Upper lobe of right lung (tissue), 1 donor: ENCODE results near the gene CDKL4. TPM values are rescaled to one million over a fixed set of nuclear protein-coding genes. Genes with fewer than 3 reads are reported as not detected.

Experiments
- ATAC-seq: fragments of 200-7000 bp; cut with Tn5 transposase; one replicate; pipeline ENCODE4 v1.9.1; 2020; ENCODE audit warnings: mild to moderate bottlenecking, moderate library complexity
- DNase-seq: peaks from one replicate; pipeline ENCODE4 v3.0.0-alpha.2; 2020
- H3K27ac ChIP-seq: fragments of 200-600 bp; one replicate; pipeline ENCODE4 v1.8.0; 2022
- H3K27me3 ChIP-seq: fragments of 200-600 bp; one replicate; pipeline ENCODE4 v1.8.0; 2022; ENCODE audit warnings: mild to moderate bottlenecking
- H3K36me3 ChIP-seq: fragments of 200-600 bp; one replicate; pipeline ENCODE4 v1.8.0; 2022
- H3K4me1 ChIP-seq: fragments of 200-600 bp; one replicate; pipeline ENCODE4 v1.8.0; 2022
- H3K4me3 ChIP-seq: fragments of 200-600 bp; one replicate; pipeline ENCODE4 v1.8.0; 2022; ENCODE audit warnings: mild to moderate bottlenecking
- H3K9me3 ChIP-seq: fragments of 200-600 bp; one replicate; pipeline ENCODE4 v1.8.0; 2022
- CTCF ChIP-seq: fragments of 200-600 bp; IDR thresholded peaks from one replicate; pipeline ENCODE4 v1.8.0; 2022; ENCODE audit warnings: antibody characterized with exemption
- intact Hi-C: fragments of 100-400 bp; cut with DNase I; formaldehyde crosslinking; loops from one replicate; pipeline ENCODE4 v1.11.0; 2022
- total RNA-seq: library from RNA; stranded (reverse); fragmentation: NEBNext Ultra II Directional; extraction: Animal tissue kit (Norgen Biotek cat#: 25700); gene quantifications from one replicate; pipeline ENCODE4 v1.2.1, GENCODE V29; 2021
- donor health status: DM: no; HTN: yes; CAD: no; lungs with severe emphysema.

The CDKL4 gene
- total RNA-seq, 1 donor from 2014 or later = 2.1 TPM

DNA sequence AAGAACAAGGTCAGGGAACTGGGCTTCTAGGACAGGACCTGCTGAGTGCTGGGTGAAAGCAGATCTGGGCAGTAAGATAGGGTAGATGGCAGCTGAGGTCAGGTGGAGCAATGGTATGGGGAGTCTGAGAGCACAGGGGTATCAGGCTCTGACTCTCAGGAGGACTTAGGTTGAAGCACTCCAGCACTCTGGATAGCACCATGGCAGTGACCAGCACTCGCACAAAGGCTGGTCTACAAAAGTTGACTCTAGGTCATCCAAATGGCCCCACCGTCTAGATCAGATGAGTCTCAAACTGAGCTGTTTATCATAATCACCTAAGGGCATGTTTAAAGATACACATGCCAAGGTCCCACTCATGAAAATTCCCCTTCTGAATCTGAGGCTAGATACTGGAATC, 60.1 kb downstream of the CDKL4 start:
- Histone ChIP-seq H3K36me3 (no peaks in the 10 kb centered on the region), H3K4me1 (no peaks in the 10 kb centered on the region), H3K27me3 (no peaks in the 10 kb centered on the region), H3K9me3 (no peaks in the 10 kb centered on the region), H3K27ac (no peak overlapping the region), H3K4me3 (no peak overlapping the region)
- ATAC-seq (no peak), DNase-seq (no peak)
- intact Hi-C loops = no loop called here
- TF ChIP-seq CTCF = no peak

- H3K27me3 ChIP-seq = no peaks in the 10 kb centered on the region
- H3K9me3 ChIP-seq = no peaks in the 10 kb centered on the region
- ATAC-seq (no peak), DNase-seq (no peak)
- intact Hi-C loops = no loop called here
- H3K4me3 ChIP-seq = no peak overlapping the region
- H3K4me1 ChIP-seq = no peaks in the 10 kb centered on the region
- no peak overlapping the region for H3K27ac ChIP-seq
- H3K36me3 ChIP-seq = no peaks in the 10 kb centered on the region
- TF ChIP-seq CTCF = no peak
These were observed 62.5 kb downstream of the CDKL4 start for GRCh38 chr2:39181297-39181696.

- no peak overlapping the region for H3K4me3 ChIP-seq
- H3K9me3 ChIP-seq = no peaks in the 10 kb centered on the region
- H3K36me3 ChIP-seq = no peaks in the 10 kb centered on the region
- ATAC-seq = no peak
- intact Hi-C loops = no loop called here
- H3K27ac ChIP-seq = no peak overlapping the region
- TF ChIP-seq CTCF = no peak
- no peaks in the 10 kb centered on the region for H3K27me3 ChIP-seq
- no peaks in the 10 kb centered on the region for H3K4me1 ChIP-seq
- no peak for DNase-seq
These were observed 63.5 kb downstream of the CDKL4 start for GRCh38 chr2:39179974-39180960.

DNA sequence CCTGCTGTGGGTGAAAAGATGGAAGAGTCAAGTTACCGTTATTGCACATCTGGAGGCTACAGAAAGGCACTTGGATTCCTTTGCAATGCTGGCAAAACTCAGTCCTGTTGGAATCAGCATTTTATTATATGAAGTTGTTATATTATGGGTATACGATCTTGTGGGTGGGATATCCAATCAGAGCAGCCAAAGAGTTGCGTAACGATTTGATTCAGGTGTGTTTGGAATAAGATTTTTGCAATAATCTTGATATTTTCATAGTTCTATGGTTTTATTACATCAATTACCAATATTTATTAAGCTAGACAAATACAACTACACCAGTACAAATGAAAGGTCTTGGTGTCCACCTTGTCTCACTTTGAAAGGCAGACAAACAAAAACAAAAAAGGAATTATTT, 65.0 kb downstream of the CDKL4 start:
- intact Hi-C loops = no loop called here
- no peak for TF ChIP-seq CTCF
- H3K9me3 ChIP-seq = no peaks in the 10 kb centered on the region
- DNase-seq (no peak), ATAC-seq (no peak)
- H3K27me3 ChIP-seq = no peaks in the 10 kb centered on the region
- no peak overlapping the region for H3K27ac ChIP-seq
- H3K36me3 ChIP-seq = no peaks in the 10 kb centered on the region
- no peaks in the 10 kb centered on the region for H3K4me1 ChIP-seq
- H3K4me3 ChIP-seq = no peak overlapping the region

GRCh38 chr2:39176997-39177396, 66.8 kb downstream of the CDKL4 start:
- H3K9me3 ChIP-seq = no peaks in the 10 kb centered on the region
- H3K4me3 ChIP-seq = no peak overlapping the region
- H3K36me3 ChIP-seq = no peaks in the 10 kb centered on the region
- no peak for DNase-seq
- intact Hi-C loops = no loop called here
- no peak overlapping the region for H3K27ac ChIP-seq
- TF ChIP-seq CTCF = no peak
- H3K4me1 ChIP-seq = no peaks in the 10 kb centered on the region
- no peak for ATAC-seq
- H3K27me3 ChIP-seq = no peaks in the 10 kb centered on the region
